HG02759 (cell line): ENCODE measurements around the gene NT5C3A.
"Not testable (repeated sequence)": the region's sequence is repeated elsewhere in the genome, so short reads cannot be mapped to it uniquely, and the experiment has no call there.

Experiments used
- ATAC-seq: cut with Tn5 transposase; IDR thresholded peaks from one replicate; pipeline ENCODE4 v1.9.1; 2021; ENCODE audit warnings: mild to moderate bottlenecking, moderate library complexity; ENCODE audit not compliant: unreplicated experiment

NT5C3A gene

DNA sequence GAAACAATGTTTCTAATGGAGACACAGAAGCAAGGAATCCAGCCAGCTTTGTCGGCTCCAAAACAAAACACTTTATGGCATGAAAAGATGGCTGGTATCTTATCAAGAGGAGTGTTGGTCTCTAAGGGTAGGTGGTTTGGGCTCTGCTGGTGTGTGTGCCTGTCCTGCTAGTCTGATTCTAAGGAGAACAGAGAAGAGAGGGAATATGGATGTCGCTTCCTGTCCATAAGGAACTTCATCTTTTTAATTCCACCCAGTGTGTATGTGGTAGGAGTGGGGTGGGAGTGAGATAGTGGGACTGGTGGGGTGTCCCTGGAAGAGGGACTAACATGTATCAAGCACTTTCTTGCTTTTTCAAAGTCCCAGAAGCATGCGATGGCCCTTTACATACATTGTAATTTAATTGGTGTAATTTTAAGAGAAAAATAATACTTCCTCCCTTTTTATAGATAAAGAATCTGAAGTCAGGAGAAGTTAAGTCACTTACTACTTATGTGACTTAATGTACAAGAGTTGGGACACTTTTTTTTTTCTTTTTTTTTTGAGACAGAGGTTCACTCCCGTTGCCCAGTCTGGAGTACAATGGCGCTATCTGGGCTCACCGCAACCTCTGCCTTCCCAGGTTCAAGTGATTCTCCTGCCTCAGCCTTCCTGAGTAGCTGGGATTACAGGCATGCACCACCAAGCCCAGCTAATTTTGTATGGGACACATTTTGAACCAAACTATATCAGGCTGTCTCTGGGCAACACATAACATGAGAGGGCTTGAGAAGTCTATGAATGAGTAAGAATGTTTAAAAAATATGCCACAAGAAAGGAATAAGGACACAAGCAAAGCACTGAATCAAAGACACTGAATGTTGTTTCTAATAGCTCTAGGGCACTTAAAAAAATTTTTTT lies 18.8 kb downstream of the NT5C3A start:
- no peak for ATAC-seq

DNA sequence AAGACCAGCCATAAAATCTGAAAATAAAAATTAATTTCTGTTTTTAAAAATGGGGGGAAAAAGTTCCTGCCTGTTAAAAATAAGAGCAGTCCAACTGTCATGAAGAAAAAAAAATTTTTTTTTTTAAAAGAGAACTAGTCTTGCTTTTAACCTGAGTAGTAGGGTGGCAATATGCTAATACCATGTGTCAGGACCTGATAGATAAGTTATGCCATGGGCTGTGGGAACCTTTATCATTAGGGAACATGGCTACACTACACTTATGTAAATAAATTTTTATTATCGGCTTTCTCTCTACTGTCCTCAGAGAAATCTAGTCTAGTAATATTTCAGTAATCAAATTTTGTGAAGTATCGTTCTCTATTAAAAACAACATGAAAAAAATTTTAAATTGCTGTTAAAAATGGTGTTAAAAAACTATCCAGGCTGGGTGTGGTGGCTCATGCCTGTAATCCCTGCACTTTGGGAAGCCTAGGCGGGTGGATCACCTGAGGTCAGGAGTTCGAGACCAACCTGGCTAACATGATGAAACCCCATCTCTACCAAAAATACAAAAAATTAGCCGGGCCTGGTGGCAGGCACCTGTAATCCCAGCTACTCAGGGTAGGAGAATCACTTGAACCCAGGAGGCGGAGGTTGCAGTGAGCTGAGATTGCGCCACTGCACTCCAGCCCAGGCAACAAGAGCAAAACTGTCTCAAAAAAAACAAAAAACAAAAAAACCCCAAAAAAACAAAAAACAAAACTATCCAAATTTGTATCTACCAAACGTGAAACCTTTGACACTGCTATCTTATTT lies 20.7 kb downstream of the NT5C3A start:
- no peak for ATAC-seq

DNA sequence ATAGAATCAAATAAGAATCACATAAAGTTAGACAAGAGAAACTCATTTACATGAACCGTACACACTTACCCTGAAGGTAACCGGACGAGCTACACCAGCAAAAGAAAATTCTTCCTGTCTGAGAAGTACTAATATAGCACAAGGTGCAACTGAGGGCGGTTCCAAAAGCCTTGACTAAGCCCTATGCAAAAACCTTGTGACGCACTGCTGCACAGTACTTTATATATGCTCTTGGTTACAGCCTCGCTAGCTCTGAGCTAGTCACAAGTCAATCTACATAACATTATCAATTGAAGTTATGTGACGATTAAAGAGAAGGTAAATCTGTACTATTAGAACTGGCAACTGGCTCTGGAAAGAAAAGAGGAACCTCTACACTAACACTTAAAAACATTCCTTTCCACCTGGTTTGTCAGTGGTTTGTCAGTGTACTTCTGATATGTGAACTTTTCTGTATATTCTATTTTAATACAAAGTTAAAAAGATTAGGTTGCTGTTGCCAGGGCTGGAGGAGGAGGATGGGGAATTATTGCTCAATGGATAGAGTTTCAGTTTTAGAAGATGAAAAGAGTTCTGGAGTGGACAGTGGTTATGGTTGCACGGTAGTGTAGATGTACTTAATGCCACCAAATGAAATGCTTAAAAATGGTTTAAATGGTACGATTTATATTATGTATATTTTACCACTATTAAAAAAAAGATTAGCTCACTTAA lies 21.6 kb downstream of the NT5C3A start:
- peak; percentile 94 for ATAC-seq

DNA sequence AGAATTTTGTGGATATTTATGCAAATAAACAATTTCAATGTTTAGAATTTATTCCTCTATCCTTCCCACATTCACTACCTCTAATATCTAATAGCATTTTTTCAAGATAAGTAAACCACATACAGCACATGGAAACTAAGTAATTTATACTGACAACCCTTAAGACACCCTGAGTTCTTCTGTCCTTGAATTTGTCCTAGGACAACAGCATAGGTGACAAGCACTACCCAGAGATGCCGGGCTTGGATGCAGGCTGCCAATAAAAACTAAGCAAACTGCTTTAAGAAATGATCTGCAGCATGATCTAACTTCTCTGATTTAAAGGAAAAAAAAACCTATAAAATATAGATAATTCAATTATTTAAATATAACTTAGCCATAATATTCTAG lies 22.7 kb downstream of the NT5C3A start:
- no peak for ATAC-seq

DNA sequence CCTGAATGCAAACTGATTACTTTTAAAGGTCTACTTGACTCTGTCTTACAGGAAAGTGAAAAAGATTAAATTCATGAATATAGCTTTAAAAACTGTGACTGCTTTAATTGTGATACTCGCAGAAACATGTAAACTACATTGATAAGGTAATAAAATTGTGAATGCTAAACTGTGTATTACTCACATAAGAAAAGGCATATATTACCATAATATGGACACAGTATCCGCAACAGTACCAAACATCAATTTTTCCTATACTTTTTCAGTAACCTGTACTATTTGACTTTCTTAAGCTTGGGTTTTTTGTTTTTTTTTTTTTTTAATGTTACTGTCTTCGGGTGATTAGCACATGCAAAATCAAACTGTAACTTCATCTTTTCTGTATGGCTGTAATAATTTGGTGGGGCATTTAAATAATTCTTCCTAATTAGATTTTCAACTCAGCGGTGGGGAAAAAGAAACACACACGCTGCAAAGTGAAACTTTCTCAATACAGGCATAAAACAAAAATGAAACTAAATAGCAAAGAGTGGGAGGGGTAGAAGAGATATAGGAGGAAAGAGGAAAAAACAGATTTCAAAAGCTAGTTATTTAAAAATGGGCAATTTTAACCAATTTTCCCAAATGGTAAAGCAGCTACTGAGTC lies 23.2 kb downstream of the NT5C3A start:
- ATAC-seq, result no peak

DNA sequence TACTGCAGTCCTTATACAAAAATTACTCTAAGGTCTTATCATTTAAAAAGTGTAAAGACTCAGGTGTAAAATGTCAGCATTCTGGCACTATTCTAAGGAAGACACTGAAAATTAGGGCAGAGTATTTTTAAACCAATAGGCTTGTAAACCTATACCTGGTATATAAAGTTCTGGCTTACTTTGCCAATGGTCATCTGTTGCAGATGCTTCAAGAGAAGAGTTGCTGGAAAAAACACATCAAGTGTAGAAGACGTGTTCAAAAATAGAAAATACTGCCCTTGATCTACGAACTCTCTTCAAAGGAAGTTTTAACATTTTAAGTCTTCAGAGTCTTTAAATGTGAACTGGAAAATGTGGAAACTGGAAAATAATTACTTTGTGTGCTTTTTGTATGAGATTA lies 23.9 kb downstream of the NT5C3A start:
- ATAC-seq, result no peak

DNA sequence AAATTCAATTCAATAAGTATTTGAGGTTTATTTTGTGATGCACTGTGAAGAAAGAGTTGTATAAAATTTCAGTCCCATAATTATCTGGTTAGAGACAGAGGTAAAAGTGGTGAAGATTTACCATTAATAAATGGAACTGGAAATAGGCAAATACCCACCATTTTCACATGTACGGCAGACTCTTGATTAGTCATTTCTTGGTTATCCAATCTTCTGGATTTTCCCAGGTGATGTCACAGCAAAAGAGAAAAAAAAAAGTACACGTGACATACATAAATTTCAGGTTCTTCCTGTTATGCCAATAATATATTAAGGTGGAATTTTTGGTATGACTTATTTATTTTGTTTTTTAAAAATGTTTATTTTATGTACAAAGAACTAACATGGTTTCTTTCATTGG lies 26.8 kb downstream of the NT5C3A start:
- no peak for ATAC-seq

DNA sequence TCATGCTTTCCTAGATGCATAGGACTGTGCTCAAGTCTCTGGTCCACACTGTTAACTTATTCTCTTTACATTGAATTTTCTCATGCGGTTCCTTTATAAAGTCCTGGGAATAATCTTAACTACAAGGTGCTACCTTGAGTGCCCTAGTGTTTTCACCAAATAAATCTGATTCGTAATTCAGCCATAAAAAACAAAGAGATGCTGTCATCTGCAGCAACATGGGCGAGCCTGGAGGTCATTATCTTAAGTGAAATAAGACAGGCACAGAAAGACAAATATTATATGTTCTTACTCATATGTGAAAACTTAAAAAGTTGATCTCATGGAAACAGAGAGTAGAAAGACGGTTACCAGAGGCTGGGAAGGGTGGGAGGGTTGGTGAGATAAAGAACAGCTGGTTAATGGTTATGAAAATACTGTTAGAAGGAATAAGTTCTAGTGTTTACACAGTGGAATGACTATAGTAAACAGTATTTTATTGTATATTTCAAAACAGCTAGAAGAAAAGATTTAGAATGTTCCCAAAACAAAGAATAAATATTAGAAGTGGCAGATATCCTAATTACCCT lies 38.3 kb downstream of the NT5C3A start:
- no peak for ATAC-seq

DNA sequence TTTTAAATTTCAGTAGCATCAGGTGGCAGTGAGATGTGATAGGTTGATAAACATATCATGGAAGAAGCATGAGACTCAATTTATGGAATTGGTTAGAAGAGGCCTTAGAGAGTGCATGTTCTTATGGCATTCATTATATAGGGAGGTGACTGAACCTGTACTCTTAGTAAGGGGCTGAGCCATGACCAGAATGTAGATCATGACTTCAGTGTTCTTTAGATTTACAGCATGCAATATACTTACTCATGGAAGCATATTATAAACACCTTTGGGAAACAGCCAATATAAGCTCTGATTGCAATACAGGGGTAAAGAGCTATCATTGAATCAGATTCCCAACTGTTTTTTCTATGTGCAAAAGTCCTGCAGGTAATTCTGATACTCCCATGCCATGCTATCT lies 50.2 kb downstream of the NT5C3A start:
- no peak for ATAC-seq

DNA sequence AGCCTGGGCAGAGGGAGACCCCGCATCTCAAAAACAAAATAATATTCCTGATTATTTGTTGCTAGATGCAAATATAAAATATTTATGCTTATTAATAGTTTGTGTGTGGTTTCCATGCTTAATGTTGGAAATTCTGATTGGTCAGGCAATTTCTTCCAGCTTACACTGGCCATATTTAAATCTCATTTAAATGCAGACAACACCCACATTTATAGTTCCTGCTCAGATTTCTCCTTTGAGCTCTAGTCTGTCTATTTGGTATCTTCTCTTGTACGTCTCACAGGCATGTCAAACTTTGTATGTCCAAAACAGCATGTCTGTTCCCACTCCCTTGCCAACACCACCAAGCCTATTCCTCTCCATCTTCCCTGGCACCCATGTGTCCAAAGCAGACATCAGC lies 52.8 kb downstream of the NT5C3A start:
- ATAC-seq, result no peak

DNA sequence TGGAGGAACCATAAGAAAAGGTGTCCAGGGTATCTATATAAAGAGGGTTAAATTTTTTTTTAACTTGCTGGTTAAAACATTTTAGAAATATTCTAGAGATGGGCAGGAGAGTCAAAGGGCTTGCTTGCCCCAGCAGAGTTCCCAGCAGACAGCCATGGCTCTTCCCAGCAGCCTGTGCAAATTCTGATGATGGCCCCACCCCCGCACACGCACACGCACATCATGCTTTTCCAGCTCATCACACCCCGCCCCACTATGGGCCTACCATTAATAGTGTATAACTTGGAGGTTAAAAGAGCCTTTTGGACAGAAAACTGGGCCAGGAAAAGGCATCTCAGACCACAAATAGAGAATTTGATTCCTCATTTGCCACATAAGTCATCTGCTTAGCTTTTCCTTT lies 56.9 kb downstream of the NT5C3A start:
- ATAC-seq, result not testable (repeated sequence)

DNA sequence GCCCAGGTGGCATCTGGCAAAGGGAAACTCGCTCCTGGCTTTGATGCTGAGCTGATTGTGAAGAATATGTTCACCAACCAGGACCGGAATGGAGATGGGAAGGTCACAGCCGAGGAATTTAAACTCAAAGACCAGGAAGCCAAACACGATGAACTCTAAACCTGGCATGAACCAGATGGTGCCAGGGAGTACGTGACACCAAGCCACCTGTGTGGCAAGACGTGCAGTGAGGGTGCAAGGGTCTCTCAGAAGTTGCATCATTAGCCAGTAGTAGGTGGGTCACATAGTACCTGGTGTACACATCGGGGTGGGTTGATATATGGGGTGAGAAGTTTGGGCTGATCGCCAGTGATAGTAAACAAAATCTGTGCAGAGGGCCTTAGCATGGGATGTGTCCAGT lies 57.4 kb downstream of the NT5C3A start:
- ATAC-seq, result not testable (repeated sequence)

DNA sequence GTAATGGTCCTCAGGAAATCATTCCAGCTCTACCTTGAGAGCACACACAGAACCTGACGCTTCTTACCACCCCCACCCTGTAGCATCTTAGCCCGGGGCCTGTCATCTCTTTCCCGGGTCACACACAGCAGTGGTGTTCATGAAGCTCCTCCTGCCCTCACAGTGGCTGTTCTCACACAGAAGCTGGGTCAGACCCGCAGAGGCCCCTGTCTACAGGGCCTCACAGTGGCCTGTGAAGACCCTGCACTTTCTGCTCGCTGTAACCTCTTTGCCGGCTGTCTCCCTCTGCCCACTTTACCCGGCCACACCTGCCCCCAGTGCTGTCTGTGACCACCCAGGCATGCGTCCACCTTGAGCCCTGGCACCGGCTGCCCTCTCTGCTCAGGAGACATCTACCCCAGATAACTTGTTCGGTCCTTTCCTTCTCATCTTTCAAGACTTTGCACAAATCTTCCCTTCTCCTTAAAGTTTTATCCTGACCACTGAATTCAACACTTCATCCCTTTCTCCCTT lies 58.4 kb downstream of the NT5C3A start:
- ATAC-seq, result not testable (repeated sequence)

DNA sequence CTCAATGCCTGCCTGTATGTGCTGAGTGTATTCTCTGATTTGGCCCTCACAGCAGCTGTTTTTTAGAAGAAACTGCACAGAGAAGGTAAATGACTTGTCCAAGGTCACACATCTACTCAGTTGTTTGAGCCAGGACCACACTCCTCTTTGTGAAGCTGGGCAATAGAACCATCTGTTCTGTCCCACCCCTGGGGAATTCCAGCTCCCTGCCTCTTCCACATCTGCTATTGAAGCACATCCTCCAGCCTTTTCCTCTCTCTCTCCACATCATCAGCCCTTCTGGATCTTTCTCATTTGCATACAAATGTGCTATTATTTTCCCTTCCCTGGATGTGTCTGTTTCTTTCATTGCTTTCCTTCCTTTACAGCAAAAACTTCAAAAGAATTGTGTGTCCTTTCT lies 59.5 kb downstream of the NT5C3A start:
- not testable (repeated sequence) for ATAC-seq

DNA sequence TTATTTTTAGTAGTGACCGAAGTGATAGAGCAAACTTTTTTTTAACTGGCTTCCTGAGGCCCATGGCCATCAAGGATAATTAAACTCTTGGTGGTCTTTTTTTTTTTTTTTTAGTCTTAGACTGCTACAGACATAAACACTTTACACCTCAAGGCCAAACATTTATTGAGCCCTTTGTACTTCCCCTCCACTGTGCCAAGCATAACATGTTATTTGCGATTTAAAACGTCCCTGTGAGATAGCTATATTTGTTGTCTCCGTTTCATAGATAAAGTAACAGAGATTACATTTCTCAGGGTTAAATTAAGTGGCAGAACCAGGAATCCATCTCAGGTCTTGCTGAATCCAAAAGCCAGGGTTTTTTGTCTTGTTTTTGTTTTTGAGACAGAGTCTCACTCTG lies 63.2 kb downstream of the NT5C3A start:
- ATAC-seq, result not testable (repeated sequence)

DNA sequence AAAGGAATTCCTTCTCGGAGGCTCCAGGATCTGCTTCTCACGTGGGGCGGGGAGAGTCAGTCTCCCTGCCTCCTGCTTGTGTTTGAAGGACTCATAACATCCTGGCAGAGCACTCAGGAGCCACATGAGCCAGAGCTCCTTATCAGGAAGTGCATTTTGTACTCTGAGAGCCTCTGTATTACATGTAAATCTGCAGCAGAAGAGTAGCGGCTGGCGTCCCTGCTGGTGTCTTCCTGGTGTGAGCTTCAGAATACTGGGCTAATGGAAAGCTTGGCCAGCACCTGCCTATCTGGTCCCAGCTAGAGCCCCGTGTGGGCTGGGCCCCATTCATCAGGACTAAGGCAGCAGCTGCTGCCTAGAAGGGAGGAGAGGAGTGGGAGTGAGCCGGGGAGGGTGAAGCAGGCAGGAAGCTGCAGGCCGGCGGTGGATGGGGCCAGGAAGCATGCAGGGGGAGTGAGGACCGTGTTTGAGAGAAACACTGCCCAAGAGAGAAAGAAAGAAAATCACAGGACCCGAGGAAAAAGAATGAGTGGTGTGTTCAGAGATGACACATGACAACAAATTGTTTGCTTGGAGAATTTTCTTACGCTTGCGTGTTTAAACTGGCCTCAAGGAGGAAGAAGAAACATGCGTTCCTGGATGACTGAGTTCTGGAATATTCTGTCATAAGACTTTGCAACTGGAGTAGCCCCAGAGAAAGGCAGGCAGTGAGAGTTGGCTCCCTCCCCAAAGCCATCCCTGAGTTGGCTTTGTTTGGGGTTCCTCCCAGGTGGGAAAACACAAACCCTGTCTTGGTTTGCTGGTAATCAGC lies 64.0 kb downstream of the NT5C3A start:
- ATAC-seq, result peak; percentile 74

DNA sequence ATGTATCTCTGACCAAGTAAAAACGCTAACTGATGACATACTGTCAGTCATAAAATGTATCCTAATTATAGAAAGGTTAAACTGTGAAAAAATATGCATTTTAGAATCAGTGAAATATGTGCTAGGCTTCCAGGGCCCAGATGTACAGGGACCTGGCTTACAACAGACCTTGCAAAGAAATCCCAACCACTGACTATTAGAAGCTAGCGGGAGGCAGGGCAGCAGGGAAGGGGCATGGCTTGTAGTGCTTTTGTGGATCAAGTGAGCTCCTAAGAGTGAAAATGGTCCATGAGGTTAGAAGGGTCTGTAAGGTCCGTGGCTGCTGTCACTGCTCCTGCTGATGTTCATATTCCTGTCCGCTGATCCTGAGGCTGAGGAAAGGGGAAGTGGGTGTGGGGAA lies 64.6 kb downstream of the NT5C3A start:
- peak; percentile 14 for ATAC-seq

DNA sequence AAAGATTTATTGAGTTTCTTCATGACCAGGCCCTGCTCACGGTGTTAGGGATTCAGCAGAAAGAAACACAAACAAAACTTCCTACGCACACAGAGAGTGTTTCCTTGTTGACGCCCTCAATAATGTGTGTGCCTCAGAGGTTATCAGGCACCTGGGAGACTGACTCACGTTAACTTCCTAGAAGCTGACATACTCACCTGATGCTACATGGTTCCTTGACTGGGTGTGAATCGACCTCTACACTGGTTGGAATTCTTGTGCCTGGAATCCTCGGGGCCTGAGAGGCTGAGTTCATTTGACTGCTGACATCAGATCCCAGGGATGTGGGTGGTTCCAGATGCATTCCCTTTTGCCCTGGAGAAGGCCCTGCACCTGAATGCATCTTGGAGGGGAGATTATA lies 69.8 kb downstream of the NT5C3A start:
- not testable (repeated sequence) for ATAC-seq

DNA sequence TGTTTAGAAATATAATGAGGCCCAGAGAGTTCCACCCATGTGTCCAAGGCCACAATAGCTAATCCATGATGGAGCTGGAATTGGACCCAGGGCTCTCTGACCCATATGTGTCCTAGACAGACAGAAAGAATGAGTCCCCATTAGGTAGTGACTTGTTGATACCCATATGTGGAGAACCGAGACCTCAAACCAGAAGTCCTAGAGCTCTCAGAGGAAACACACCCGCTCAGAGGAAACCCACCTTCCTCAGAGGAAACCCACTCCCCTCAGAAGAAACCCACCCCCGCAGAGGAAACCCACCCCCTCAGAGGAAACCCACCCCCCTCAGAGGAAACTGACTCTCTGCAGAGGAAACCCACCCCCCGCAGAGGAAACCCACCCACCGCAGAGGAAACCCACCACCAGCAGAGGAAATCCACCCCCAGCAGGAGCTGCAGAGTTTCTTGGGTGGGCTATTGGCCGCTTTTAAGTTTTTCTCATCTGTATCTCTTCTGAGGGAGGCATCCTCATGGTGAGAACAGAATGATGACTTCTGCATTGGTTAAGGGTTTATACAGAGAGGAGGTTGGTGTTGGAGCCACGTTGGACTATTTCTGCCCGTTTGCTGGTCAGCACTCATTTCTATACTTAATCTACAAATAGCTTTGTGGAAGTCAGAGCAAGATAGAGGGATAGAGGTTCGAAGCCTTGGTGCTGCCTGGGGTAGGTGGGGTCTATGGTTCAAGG lies 70.4 kb downstream of the NT5C3A start:
- not testable (repeated sequence) for ATAC-seq
